Measurements from ENCODE around the gene CDC40. TPM values are rescaled to one million over a fixed set of nuclear protein-coding genes. Genes with fewer than 3 reads are reported as not detected.

CDC40 gene
- total RNA-seq, 1 donor from 2014 or later = 10.0 TPM

DNA sequence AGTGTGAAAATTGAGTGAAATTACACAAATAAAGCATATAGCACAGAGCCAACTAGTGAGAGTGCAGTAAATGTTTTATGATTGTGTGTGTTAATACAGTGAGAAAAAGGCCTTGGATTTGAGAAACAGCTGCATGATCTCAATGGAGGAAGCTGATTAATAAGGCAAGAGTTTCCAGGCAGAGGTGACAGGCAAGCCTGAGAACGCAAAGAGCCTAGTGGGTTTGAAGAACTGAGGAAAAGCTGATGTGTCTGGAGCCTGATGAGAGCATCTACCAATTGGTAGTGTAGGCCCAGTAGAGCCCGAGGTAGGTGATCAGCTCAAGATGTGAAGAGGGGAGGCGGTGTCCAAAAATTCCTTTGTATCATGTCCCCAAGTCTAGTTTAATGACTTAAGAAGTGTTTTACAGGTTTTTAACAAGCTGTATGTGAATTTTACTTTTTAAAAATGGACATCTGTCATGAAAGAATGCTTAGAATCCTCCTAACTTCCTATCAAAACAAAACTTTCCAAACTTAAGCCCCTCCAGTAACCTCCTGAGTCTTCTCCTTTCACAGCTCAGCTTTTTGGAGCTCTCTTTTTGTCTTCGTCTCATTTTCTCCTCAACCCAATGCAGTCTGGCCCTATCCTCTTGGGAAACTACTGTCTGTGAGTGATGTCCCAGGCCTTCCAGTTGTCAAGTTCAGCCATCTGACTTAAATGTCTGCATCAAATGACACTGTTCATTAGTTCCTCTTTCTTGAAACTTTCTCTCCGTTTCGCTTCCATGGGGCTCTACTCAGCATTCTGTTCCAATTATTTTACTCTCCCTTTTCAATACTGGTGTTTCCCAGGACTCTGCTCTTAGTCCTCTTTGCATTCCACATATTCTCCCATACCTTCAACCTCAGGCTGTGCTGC lies 1.2 kb downstream of the CDC40 start:
- DNase-seq (ENCODE audit: low spot score in 2 of 2) = no peak
- Histone ChIP-seq H3K27me3 (no peaks in the 10 kb centered on the region), H3K4me3 (peak overlapping the region; percentile 85 to 86), H3K9me3 (no peaks in the 10 kb centered on the region), H3K36me3 (no peaks in the 10 kb centered on the region), H3K4me1 (peaks cover 3 to 22% of the 10 kb centered on the region in 2 donors), H3K27ac (no peak overlapping the region)
- TF ChIP-seq, protein P1, sequence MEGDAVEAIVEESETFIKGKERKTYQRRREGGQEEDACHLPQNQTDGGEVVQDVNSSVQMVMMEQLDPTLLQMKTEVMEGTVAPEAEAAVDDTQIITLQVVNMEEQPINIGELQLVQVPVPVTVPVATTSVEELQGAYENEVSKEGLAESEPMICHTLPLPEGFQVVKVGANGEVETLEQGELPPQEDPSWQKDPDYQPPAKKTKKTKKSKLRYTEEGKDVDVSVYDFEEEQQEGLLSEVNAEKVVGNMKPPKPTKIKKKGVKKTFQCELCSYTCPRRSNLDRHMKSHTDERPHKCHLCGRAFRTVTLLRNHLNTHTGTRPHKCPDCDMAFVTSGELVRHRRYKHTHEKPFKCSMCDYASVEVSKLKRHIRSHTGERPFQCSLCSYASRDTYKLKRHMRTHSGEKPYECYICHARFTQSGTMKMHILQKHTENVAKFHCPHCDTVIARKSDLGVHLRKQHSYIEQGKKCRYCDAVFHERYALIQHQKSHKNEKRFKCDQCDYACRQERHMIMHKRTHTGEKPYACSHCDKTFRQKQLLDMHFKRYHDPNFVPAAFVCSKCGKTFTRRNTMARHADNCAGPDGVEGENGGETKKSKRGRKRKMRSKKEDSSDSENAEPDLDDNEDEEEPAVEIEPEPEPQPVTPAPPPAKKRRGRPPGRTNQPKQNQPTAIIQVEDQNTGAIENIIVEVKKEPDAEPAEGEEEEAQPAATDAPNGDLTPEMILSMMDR (IDR thresholded peaks at IDR 0.05) = no peak
- intact Hi-C loops (cut with DNase I) = loop anchor here (5.0 kb wide), 3 partner anchors 84 to 696 kb away; partner anchors contain the start of genes AK9 and FIG4

DNA sequence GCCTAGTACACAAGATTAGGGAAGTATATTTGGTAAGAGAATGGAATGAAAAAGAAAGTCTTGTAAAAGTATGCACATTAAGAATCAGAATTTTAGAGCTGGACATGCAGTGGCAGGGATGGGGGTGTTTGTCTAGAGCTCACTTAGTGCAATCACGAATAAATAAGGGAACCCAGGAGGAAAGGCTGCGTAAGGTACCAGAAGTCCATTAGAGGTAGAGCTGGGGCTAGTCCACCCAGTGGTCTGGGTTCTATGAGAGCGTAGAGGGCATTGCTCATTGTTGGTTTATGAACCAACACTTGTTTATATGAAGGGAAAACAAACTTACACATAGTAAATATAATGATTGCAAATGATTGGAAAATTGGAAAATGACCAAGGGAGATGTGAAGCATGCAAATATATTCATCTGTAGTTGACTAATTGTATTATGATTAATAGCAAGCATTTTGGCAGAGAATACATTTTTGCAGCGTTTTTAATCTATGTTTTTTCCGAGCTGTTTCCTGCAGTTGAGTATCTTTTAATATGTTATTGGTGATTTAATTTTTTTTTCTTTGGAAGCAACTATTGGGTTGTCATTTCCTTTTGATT lies 3.2 kb downstream of the CDC40 start:
- no peak overlapping the region for H3K4me3 ChIP-seq
- H3K9me3 ChIP-seq = no peaks in the 10 kb centered on the region
- H3K27ac ChIP-seq = no peak overlapping the region
- peaks cover 3 to 19% of the 10 kb centered on the region in 2 donors for H3K4me1 ChIP-seq
- H3K36me3 ChIP-seq = no peaks in the 10 kb centered on the region
- DNase-seq (ENCODE audit: low spot score in 2 of 2) = no peak
- TF ChIP-seq, protein P1 (IDR thresholded peaks at IDR 0.05) = no peak
- no peaks in the 10 kb centered on the region for H3K27me3 ChIP-seq
- intact Hi-C loops (cut with DNase I) = loop anchor here (5.0 kb wide), 3 partner anchors 86 to 694 kb away; partner anchors contain the start of genes AK9 and FIG4

DNA sequence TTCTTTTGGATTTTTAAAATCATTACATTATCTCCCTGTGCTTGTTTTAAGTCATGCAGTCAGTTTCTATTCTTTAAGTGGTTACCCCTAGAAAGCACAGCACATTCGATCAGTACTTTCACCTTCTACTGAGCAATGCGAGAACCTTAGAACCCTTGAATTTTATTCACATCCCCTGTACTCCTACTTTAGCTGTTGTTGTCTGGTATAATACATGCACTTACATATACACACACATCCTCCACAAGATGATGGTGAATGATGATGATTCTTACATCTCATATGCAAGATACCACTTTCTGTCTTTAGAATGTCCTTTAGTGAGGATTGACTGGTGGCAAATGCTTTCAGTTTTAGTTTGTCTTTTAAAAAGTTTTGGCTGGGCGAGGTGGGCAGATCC lies 5.7 kb downstream of the CDC40 start:
- TF ChIP-seq, protein P1 (IDR thresholded peaks at IDR 0.05) = no peak
- H3K27me3 ChIP-seq = no peaks in the 10 kb centered on the region
- peaks cover 3 to 18% of the 10 kb centered on the region in 2 donors for H3K4me1 ChIP-seq
- no peak for DNase-seq (ENCODE audit: low spot score in 2 of 2)
- H3K4me3 ChIP-seq = no peak overlapping the region
- no peak overlapping the region for H3K27ac ChIP-seq
- no peaks in the 10 kb centered on the region for H3K9me3 ChIP-seq
- H3K36me3 ChIP-seq = no peaks in the 10 kb centered on the region
- intact Hi-C loops (cut with DNase I) = no loop called here

DNA sequence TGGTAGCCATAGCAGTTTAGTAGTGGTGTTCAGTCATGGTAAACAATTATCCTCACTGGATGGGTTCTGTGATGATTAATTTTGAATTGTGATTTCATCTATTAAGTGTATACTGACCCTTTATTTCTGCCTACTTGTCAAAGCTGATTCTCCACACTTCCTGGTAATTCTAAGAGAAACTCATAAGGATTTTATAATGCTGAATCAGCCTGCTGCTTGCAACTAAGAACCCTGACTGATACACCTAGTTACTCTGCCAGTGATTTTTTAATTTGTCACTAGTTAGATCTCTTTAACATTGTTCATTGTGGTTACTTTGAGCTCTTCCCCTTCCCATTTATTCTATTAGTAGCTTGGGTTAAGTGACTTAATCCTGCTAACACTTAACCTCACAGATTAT lies 8.6 kb downstream of the CDC40 start:
- intact Hi-C loops (cut with DNase I) = no loop called here
- TF ChIP-seq, protein P1 (IDR thresholded peaks at IDR 0.05) = no peak
- no peak for DNase-seq (ENCODE audit: low spot score in 2 of 2)
- H3K4me3 ChIP-seq = no peak overlapping the region
- no peaks in the 10 kb centered on the region for H3K4me1 ChIP-seq
- no peaks in the 10 kb centered on the region for H3K9me3 ChIP-seq
- H3K36me3 ChIP-seq = peaks cover 0 to 2% of the 10 kb centered on the region in 2 donors
- H3K27me3 ChIP-seq = no peaks in the 10 kb centered on the region
- H3K27ac ChIP-seq = no peak overlapping the region

DNA sequence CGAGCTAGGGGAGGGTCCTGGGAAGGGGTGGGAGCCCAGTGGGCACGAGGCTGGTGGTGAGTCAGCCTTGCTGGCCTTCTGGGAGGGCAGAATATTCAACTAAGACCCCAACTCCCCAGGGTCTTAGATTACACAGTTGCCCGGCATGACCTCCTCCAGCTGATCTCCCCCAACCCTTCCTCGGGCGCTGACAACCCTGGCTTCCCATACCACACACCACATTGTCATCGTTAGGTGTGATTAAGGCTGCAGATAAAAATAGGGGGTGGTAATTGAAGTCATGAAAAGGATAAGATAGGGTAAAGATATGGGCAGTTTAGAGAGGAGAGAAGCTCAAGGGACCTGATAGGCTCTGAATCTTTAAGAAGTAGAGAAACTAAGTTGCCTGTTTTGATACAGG lies 10.5 kb downstream of the CDC40 start:
- no peaks in the 10 kb centered on the region for H3K4me1 ChIP-seq
- H3K9me3 ChIP-seq = no peaks in the 10 kb centered on the region
- TF ChIP-seq, protein P1 (IDR thresholded peaks at IDR 0.05) = no peak
- no peak overlapping the region for H3K4me3 ChIP-seq
- peaks cover 0 to 8% of the 10 kb centered on the region in 2 donors for H3K36me3 ChIP-seq
- intact Hi-C loops (cut with DNase I) = no loop called here
- no peak overlapping the region for H3K27ac ChIP-seq
- no peaks in the 10 kb centered on the region for H3K27me3 ChIP-seq
- no peak for DNase-seq (ENCODE audit: low spot score in 2 of 2)

Measured in ascending aorta (tissue), 2 donors.